Naive thymus-derived CD8-positive, alpha-beta T cell (primary cell): ENCODE measurements around the gene EGFL8. TPM values are rescaled to one million over a fixed set of nuclear protein-coding genes. Genes with fewer than 3 reads are reported as not detected.
"Not testable (repeated sequence)": the region's sequence is repeated elsewhere in the genome, so short reads cannot be mapped to it uniquely, and the experiment has no call there.

Source experiments
- ATAC-seq, 2 donors: fragments of 150-1000 bp; cut with Tn5 transposase in 1 of 2; sonication (Bioruptor Pico), chemical (Tn5 transposase) in 1 of 2; 1 replicate in 1 of 2; 2 replicates in 1 of 2; pipeline ENCODE4 v1.10.0; 2021; ENCODE audit warnings: mild to moderate bottlenecking in 2 of 2, moderate library complexity in 2 of 2
- POLR2A ChIA-PET: fragments of 350-600 bp; sonication (Branson Sonifier 250); formaldehyde crosslinking; loops from one replicate; lab custom pipeline; 2021; ENCODE audit warnings: antibody characterized with exemption; lab: Charles Lee
- DNase-seq, 10 donors: peaks; one replicate each; pipeline versions ENCODE4 v3.0.0 to v3.0.0-alpha.2; 2020 to 2022
- H3K27ac Mint-ChIP-seq, 10 donors: one replicate each; pipeline ENCODE4 v1.8.0; 2020 to 2022; ENCODE audit warnings: mild to moderate bottlenecking in 10 of 10, mixed read lengths in 10 of 10, moderate library complexity in 4 of 10, inconsistent platforms in 1 of 10
- H3K27me3 Mint-ChIP-seq, 5 donors: one replicate each; pipeline ENCODE4 v1.8.0; 2021 to 2022; ENCODE audit warnings: mixed read lengths in 5 of 5
- H3K36me3 Mint-ChIP-seq, 3 donors: one replicate each; pipeline ENCODE4 v1.8.0; 2020 to 2022; ENCODE audit warnings: mixed read lengths in 3 of 3, mild to moderate bottlenecking in 2 of 3, inconsistent platforms in 1 of 3
- H3K4me1 Mint-ChIP-seq, 4 donors: one replicate each; pipeline ENCODE4 v1.8.0; 2021 to 2022; ENCODE audit warnings: mixed read lengths in 4 of 4
- H3K4me3 Mint-ChIP-seq, 10 donors: one replicate each; pipeline ENCODE4 v1.8.0; 2020 to 2022; ENCODE audit warnings: mild to moderate bottlenecking in 10 of 10, mixed read lengths in 10 of 10, moderate library complexity in 6 of 10, inconsistent platforms in 1 of 10
- H3K9me3 Mint-ChIP-seq, 9 donors: one replicate each; pipeline ENCODE4 v1.8.0; 2020 to 2022; ENCODE audit warnings: mixed read lengths in 9 of 9, mild to moderate bottlenecking in 3 of 9, inconsistent platforms in 1 of 9, moderate library complexity in 1 of 9
- polyA plus RNA-seq, 3 donors: library from polyadenylated mRNA; unstranded; fragments of 300-500 nt; fragmentation: Illumina TruSeq; gene quantifications; one replicate each; pipeline ENCODE4 v1.2.3, GENCODE V29; 2021
- total RNA-seq, 8 experiments: library from RNA in 2 of 8; stranded (reverse) in 2 of 8; gene quantifications; one replicate each; pipeline ENCODE4 v1.2.3 and lab custom pipeline; 2021 to 2026

Gene EGFL8
- total and polyA plus RNA-seq, 5 experiments from 2014 or later: 0.61 to 30.1 (median 29.3) TPM; not detected in 2

DNA sequence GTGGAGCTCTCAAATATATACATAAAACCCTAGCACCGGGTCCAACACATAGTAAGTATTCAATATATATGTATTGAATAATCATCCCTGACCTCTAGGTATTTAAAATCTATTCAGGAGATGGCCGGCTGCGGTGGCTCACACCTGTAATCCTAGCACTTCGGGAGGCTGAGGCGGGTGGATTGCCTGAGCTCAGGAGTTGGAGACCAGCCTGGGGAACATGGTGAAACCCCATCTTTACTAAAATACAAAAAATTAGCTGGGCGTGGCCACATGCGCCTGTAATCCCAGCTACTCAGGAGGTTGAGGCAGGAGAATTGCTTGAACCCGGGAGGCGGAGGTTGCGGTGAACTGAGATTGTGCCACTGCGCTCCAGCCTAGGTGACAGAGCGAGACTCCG lies 28.7 kb downstream of the EGFL8 start:
- Mint-ChIP-seq H3K4me1 (peaks cover 38 to 64% (median 55%) of the 10 kb centered on the region in 4 donors), H3K4me3 (peak overlapping the region; percentile 94 to 100 (median 98)), H3K27ac (peak overlapping the region; percentile 91 to 100 (median 98)), H3K36me3 (peaks cover 0 to 21% (median 12%) of the 10 kb centered on the region in 3 donors)
- not testable (repeated sequence) for ATAC-seq, DNase-seq, H3K27me3 Mint-ChIP-seq, H3K9me3 Mint-ChIP-seq
- POLR2A ChIA-PET: interaction anchor here (0.6 to 12.3 kb wide), 16 partner anchors 8 to 1117 kb away, joined by 3 to 303 read pairs (median 4); partner anchors contain the start of genes AGER, AGPAT1, ATF6B and DDX39B

GRCh38 chr6:32194388-32194787 lies 30.0 kb downstream of the EGFL8 start:
- Mint-ChIP-seq H3K4me1 (peaks cover 29 to 53% (median 43%) of the 10 kb centered on the region in 4 donors), H3K27me3 (no peaks in the 10 kb centered on the region), H3K9me3 (no peaks in the 10 kb centered on the region), H3K4me3 (peak overlapping the region; percentile 92 to 100 (median 98)), H3K36me3 (peaks cover 0 to 13% (median 12%) of the 10 kb centered on the region in 3 donors), H3K27ac (peak overlapping the region; percentile 94 to 100 (median 99))
- DNase-seq (no peak), ATAC-seq (no peak)
- POLR2A ChIA-PET: interaction anchor here (0.6 to 12.3 kb wide), 6 partner anchors 11 to 76 kb away, joined by 3 to 303 read pairs (median 5); partner anchors contain the start of genes AGER, AGPAT1, ATF6B and FKBPL

GRCh38 chr6:32194825-32195651 lies 30.6 kb downstream of the EGFL8 start:
- ATAC-seq: no peak
- no peaks in the 10 kb centered on the region for H3K9me3 Mint-ChIP-seq
- peaks cover 0 to 12% (median 12%) of the 10 kb centered on the region in 3 donors for H3K36me3 Mint-ChIP-seq
- H3K4me3 Mint-ChIP-seq: peak overlapping the region; percentile 92 to 100 (median 97)
- DNase-seq: no peak
- no peaks in the 10 kb centered on the region for H3K27me3 Mint-ChIP-seq
- H3K27ac Mint-ChIP-seq: peak overlapping the region; percentile 94 to 100 (median 99)
- peaks cover 29 to 53% (median 42%) of the 10 kb centered on the region in 4 donors for H3K4me1 Mint-ChIP-seq
- POLR2A ChIA-PET: interaction anchor here (0.6 to 12.3 kb wide), 25 partner anchors 8 to 778 kb away, joined by 3 to 303 read pairs (median 4); partner anchors contain the start of genes AGER, AGPAT1, ATF6B and BRD2

GRCh38 chr6:32195652-32195901 lies 31.2 kb downstream of the EGFL8 start:
- DNase-seq (peak; percentile 96 to 100 (median 99)), ATAC-seq (peak; percentile 82 to 85)
- peak overlapping the region; percentile 94 to 100 (median 99) for H3K27ac Mint-ChIP-seq
- peak overlapping the region; percentile 92 to 100 (median 97) for H3K4me3 Mint-ChIP-seq
- H3K4me1 Mint-ChIP-seq: peaks cover 29 to 49% (median 42%) of the 10 kb centered on the region in 4 donors
- H3K9me3 Mint-ChIP-seq: no peaks in the 10 kb centered on the region
- H3K27me3 Mint-ChIP-seq: peaks cover 0 to 2% (median 0%) of the 10 kb centered on the region in 5 donors
- H3K36me3 Mint-ChIP-seq: peaks cover 0 to 10% (median 7%) of the 10 kb centered on the region in 3 donors
- POLR2A ChIA-PET: interaction anchor here (0.5 to 12.3 kb wide), 25 partner anchors 9 to 777 kb away, joined by 3 to 303 read pairs (median 4); partner anchors contain the start of genes AGER, AGPAT1, ATF6B and BRD2

DNA sequence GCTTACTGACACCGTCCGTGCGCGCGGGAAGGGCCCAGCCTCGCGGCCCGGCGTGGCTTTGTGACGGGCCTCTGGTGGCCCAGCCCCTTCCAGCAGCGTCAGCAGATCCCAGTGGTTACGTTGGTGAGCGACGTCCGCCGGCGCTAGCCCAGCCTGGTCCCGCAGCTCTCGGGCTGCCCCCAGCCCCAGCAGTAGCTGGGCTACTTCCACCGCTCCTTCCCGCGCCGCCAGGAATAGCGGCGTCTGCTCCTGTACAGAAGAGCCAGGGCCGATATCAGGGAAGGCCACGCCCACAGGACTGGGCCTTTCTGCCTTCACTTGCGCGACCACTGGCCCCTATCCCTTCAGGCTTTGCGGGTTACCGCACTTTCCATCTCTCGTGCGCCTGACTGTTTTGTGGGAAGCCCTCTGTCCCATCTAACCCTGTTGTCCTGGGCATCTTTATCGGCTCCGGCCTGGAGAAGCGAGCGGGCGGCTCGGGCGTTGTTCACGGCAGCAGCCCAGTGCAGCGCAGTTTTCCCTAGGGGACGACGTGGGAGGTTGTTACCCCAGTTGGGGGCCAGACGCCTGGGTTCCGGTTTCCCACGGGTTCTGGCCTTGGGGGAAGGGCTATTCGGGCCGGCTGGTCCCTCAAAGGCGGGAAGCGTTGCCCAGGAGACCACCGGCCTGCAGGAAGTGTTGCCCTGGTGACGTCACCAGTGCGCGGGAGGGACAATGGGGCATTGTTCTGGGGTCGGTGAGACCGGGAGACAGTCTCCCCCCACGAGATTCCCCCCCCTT lies 31.7 kb downstream of the EGFL8 start:
- Mint-ChIP-seq H3K4me3 (peak overlapping the region; percentile 92 to 100 (median 97)), H3K36me3 (peaks cover 0 to 8% (median 5%) of the 10 kb centered on the region in 3 donors), H3K27me3 (peaks cover 0 to 2% (median 0%) of the 10 kb centered on the region in 5 donors), H3K9me3 (no peaks in the 10 kb centered on the region), H3K4me1 (peaks cover 28 to 47% (median 40%) of the 10 kb centered on the region in 4 donors), H3K27ac (peak overlapping the region; percentile 98 to 100 (median 100))
- POLR2A ChIA-PET: interaction anchor here (0.5 to 12.3 kb wide), 31 partner anchors 8 to 776 kb away, joined by 3 to 303 read pairs (median 5); partner anchors contain the start of genes AGER, AGPAT1, ATF6B and BRD2
- peak; percentile 79 to 81 for ATAC-seq
- DNase-seq: peak in 7 of 10 donors; percentile 48 to 87 (median 60)

GRCh38 chr6:32196682-32197616 lies 32.6 kb downstream of the EGFL8 start:
- ATAC-seq (no peak), DNase-seq (no peak)
- Mint-ChIP-seq H3K36me3 (peaks cover 0 to 1% (median 0%) of the 10 kb centered on the region in 3 donors), H3K4me3 (peak overlapping the region; percentile 92 to 100 (median 97)), H3K9me3 (no peaks in the 10 kb centered on the region), H3K4me1 (peaks cover 23 to 40% (median 36%) of the 10 kb centered on the region in 4 donors), H3K27ac (peak overlapping the region; percentile 98 to 100 (median 100)), H3K27me3 (peaks cover 0 to 2% (median 0%) of the 10 kb centered on the region in 5 donors)
- POLR2A ChIA-PET: interaction anchor here (0.6 to 12.3 kb wide), 11 partner anchors 9 to 654 kb away, joined by 3 to 303 read pairs (median 5); partner anchors contain the start of genes AGER, AGPAT1, ATF6B and DXO

DNA sequence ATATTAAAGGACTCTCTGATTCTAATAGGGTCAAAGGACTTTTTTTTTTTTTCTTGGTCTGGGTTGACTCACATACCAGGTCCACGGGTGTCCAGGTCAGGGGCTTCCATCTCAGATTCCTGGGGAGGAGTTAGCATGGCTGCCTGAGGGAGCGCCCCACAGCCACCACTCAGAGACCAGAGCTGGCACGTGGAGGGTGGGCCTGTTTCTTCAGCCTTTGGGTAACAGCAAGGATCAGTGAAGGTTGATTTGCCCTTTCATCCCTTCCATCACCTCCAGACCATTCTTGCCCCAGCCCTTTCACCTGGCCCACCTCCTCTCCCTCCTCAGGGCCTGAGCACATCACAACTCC lies 33.9 kb downstream of the EGFL8 start:
- no peaks in the 10 kb centered on the region for H3K36me3 Mint-ChIP-seq
- DNase-seq (no peak), ATAC-seq (no peak)
- H3K27me3 Mint-ChIP-seq: peaks cover 0 to 2% (median 0%) of the 10 kb centered on the region in 5 donors
- H3K4me3 Mint-ChIP-seq: peak overlapping the region in 4 of 10 donors; percentile 24 to 58 (median 44)
- H3K9me3 Mint-ChIP-seq: no peaks in the 10 kb centered on the region
- H3K4me1 Mint-ChIP-seq: peaks cover 23 to 35% (median 32%) of the 10 kb centered on the region in 4 donors
- H3K27ac Mint-ChIP-seq: peak overlapping the region in 6 of 10 donors; percentile 53 to 98 (median 82)
- POLR2A ChIA-PET: no interaction called here

- DNase-seq: no peak
- ATAC-seq: no peak
- POLR2A ChIA-PET: no interaction called here
- Mint-ChIP-seq H3K36me3 (no peaks in the 10 kb centered on the region), H3K27ac (peak overlapping the region in 6 of 10 donors; percentile 19 to 80 (median 53)), H3K4me3 (peak overlapping the region in 1 of 10 donors; percentile 24), H3K9me3 (no peaks in the 10 kb centered on the region), H3K4me1 (peaks cover 18 to 30% (median 26%) of the 10 kb centered on the region in 4 donors), H3K27me3 (peaks cover 0 to 2% (median 0%) of the 10 kb centered on the region in 5 donors)
Measured at GRCh38 chr6:32198866-32199265, 34.5 kb downstream of the EGFL8 start.

- H3K9me3 Mint-ChIP-seq: no peaks in the 10 kb centered on the region
- H3K27ac Mint-ChIP-seq: no peak overlapping the region
- POLR2A ChIA-PET: interaction anchor here (1.1 kb wide), 1 partner anchor 8 kb away, joined by 4 read pairs; no protein-coding TSS in a partner anchor
- H3K4me1 Mint-ChIP-seq: peaks cover 7 to 13% (median 8%) of the 10 kb centered on the region in 4 donors
- no peaks in the 10 kb centered on the region for H3K36me3 Mint-ChIP-seq
- no peak for DNase-seq
- peaks cover 0 to 8% (median 0%) of the 10 kb centered on the region in 5 donors for H3K27me3 Mint-ChIP-seq
- H3K4me3 Mint-ChIP-seq: no peak overlapping the region
- ATAC-seq: no peak
Measured at GRCh38 chr6:32200711-32201475, 36.5 kb downstream of the EGFL8 start.

- POLR2A ChIA-PET: no interaction called here
- ATAC-seq (no peak), DNase-seq (no peak)
- Mint-ChIP-seq H3K4me3 (no peak overlapping the region), H3K4me1 (peaks cover 0 to 2% (median 0%) of the 10 kb centered on the region in 4 donors), H3K27ac (no peak overlapping the region), H3K36me3 (no peaks in the 10 kb centered on the region), H3K27me3 (peaks cover 0 to 8% (median 0%) of the 10 kb centered on the region in 5 donors), H3K9me3 (no peaks in the 10 kb centered on the region)
Measured at GRCh38 chr6:32202186-32202585, 37.8 kb downstream of the EGFL8 start.
